OCI-LY7 (cell line): Measurements from ENCODE around the gene BOLA1.

Experiments
- CTCF ChIP-seq: fragments of 200-600 bp; sonication (generic); conservative IDR thresholded peaks from 2 replicates; pipeline ENCODE4 v1.5.1; 2014; ENCODE audit warnings: mild to moderate bottlenecking, antibody characterized with exemption, low read length, moderate library complexity, mixed read lengths
- EZH2phosphoT487 ChIP-seq: fragments of 200-600 bp; sonication (generic); IDR thresholded peaks from 2 replicates; pipeline ENCODE4 v1.6.1; 2018; ENCODE audit warnings: low read depth, borderline replicate concordance, mild to moderate bottlenecking, mixed run types, antibody characterized with exemption, low read length, moderate library complexity, mixed read lengths

- TF ChIP-seq CTCF (no peak), EZH2phosphoT487 (no peak)
These were observed 33.8 kb downstream of the BOLA1 start for GRCh38 chr1:149933208-149933607.
